EH (cell line): ENCODE data around the gene DCUN1D3.
"Not testable (repeated sequence)": the region's sequence is repeated elsewhere in the genome, so short reads cannot be mapped to it uniquely, and the experiment has no call there.

ENCODE experiments used
- DNase-seq: peaks from one replicate; pipeline ENCODE4 v3.0.0-alpha.2; 2015; ENCODE audit warnings: low read depth

DCUN1D3 gene, protein sequence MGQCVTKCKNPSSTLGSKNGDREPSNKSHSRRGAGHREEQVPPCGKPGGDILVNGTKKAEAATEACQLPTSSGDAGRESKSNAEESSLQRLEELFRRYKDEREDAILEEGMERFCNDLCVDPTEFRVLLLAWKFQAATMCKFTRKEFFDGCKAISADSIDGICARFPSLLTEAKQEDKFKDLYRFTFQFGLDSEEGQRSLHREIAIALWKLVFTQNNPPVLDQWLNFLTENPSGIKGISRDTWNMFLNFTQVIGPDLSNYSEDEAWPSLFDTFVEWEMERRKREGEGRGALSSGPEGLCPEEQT

DNA sequence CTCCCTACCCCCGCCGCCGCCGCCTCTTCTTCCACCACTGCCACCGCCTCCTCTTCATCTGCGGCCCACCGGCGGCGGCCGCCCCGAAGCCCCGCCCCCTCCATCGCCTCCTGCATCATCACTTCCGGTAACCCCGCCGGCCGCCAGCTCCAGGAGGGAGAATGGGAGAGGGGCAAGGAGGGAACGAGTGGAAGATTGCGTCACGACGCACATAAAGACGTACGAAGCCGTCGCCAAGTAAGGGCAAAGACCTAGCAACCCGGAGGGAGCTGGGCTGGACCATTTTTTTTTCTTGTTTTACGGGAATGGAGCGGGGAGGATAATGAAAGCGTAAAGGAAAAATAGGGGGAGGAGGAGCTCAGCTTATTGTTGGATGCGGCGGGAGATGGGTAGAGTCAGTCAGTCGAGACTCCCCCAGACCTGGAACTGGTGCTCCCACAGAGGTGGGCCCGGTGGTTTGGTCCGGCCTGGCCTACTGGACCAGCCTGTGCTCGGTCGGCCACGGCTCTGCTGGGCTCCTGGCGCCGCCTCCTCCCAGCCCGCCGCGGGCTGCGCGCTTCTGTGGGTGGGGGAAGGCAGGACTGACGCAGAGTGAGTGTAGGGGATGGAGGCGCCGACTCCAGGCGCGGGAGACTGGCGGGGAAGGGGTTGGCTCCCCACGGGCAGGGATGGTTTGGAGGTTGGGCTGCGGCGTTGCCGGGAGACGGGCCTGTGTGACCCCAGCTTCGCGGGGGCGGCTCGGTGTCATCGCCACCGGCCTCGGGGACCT is at the start of gene DCUN1D3, which contains the start of gene LYRM1:
TSS of gene DCUN1D3 (minus strand) at position 60 of the 769 bp plus-strand sequence. CDS start 37,820 bp downstream, outside the sequence.
TSS of gene LYRM1 (plus strand) at position 473 of the 769 bp plus-strand sequence. CDS start 14,785 bp downstream, outside the sequence.
- DNase-seq: peak; percentile 100

DNA sequence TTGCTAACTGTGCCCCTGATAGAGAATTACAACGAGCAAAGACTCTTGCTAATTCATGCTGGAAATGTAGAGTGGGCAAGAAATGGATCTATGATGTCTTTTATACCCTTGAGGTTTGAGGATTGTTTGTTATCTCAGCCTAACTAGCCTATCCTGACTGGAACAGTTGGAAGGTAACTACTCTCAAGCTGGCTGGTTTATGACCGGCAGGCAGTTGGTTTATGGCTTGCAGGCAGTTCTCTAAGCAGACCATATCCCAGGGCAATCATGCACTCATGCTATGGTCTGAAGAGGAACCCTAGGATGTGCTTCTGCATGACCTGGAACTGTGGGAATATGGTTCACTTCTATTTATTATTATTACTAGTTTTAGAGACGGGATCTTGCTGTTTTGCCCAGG is 49.5 kb upstream of the DCUN1D3 start:
- DNase-seq: no peak

GRCh38 chr16:20948444-20948843 is 48.3 kb upstream of the DCUN1D3 start:
- no peak for DNase-seq

DNA sequence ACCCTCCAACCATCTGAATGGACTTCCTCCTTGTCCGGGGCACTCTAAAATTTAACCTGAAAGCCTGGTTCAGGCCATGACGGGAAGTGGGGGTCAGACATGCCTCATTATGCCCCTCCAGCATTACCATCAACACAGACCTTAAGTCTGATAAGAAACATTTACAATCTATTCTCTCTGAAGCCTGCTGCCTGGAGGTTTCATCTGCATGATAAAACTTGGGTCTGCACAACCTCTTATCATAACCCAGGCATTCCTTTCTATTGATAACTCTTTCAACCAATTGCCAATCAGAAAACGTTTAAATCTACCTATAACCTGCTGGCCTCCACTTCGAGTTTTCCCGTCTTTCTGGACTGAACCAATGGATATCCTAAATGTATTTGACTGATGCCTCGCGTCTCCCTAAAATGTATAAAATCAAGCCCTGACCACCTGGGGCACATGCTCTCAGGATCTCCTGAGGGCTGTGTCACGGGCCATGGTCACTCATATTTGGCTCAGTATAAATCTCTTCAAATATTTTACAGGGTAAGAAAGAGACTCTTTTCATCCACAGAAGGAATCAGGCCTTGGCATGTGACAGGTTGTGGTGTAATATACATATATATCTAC is 46.0 kb upstream of the DCUN1D3 start:
- DNase-seq: no peak

GRCh38 chr16:20945575-20945875 is 45.4 kb upstream of the DCUN1D3 start:
- not testable (repeated sequence) for DNase-seq

DNA sequence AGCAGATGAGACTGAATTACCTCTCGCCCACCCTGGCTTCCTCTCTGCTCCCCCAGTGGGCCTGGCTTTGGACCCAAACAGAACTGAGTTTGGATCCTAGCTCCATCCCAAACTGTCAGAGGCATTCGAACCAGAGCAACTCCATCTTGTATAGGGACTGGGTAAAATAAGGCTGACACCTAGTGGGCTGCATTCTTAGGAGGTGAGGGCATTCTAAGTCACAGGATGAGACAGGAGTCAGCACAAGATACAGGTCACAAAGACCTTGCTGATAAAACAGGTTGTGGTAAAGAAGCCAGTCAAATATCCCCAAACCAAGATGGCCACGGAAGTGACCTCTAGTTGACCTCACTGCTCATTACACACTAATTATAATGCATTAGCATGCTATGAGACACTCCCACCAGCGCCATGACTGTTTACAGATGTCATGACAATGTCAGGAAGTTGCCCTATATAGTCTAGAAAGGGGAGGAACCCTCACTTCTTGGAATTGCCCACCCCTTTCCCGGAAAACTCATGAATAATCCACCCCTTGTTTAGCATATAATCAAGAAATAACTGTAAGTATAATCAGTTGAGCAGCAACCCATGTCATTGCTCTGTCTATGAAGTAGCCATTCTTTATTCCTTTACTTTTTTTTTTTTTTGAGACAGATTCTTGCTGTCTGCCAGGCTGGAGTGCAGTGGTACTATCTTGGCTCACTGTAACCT is 44.9 kb upstream of the DCUN1D3 start:
- peak; percentile 59 for DNase-seq

GRCh38 chr16:20942256-20942655 is 42.1 kb upstream of the DCUN1D3 start:
- DNase-seq: no peak

GRCh38 chr16:20941636-20941926 is 41.4 kb upstream of the DCUN1D3 start:
- DNase-seq: no peak

DNA sequence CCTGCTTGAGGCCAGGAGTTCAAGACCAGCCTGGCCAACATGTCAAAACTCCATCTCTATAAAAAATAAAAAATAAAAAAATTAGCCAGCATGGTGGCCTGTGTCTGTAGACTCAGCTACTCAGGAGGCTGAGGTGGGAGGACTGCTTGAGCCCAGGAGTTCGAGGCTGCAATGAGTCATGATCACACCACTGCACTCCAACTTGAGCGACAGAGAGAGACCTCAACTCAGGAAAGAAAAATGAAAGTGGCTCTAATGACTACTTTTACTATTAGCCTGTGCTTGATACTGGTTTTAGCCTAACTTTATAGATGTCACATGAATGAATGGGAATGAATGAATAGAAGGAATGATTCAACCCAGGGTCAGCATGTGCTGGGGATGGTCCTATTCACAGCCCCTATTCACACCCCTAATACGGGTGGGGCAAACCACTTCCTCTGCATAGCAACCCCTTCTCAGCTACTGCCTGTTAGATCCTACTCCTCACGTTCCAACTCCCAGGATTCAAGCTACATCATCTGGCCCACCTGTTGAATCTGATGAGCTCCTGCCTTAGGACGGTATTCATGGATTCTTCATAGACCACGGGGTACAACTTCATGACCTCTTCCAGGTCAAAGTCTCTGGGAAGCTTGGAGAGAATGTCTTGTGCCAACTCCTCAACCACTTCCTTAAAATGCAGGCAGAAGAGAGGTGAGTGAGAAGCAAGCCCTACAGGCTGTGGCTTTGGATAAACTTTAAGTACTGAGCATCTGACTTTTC is 40.9 kb upstream of the DCUN1D3 start:
- DNase-seq: no peak

GRCh38 chr16:20939611-20940010 is 39.5 kb upstream of the DCUN1D3 start:
- no peak for DNase-seq

- DNase-seq: peak; percentile 63
Observed at GRCh38 chr16:20938426-20938825, 38.3 kb upstream of the DCUN1D3 start.

- DNase-seq: no peak
Observed at GRCh38 chr16:20937736-20938135, 37.6 kb upstream of the DCUN1D3 start.

- no peak for DNase-seq
Observed at GRCh38 chr16:20933589-20933988, 33.4 kb upstream of the DCUN1D3 start.

GRCh38 chr16:20931066-20931600 is 31.0 kb upstream of the DCUN1D3 start:
- peak; percentile 67 for DNase-seq

DNA sequence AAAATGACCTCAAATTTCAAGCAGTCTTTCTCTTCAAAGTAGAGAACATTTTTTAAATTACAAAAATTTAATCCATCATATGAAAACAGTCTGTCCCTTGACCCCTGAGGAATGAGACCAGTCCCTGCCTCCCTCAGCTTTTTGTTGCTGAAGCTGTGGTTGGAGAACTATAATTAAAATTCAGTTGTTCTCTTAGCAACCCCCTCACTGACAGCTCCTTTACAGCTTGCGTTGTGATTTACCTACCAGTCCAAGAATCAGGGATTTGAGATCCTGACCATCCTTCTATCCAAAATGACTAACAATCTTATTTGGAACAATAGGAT is 30.2 kb upstream of the DCUN1D3 start:
- DNase-seq: no peak

GRCh38 chr16:20929676-20930364 is 29.7 kb upstream of the DCUN1D3 start:
- peak; percentile 64 for DNase-seq

DNA sequence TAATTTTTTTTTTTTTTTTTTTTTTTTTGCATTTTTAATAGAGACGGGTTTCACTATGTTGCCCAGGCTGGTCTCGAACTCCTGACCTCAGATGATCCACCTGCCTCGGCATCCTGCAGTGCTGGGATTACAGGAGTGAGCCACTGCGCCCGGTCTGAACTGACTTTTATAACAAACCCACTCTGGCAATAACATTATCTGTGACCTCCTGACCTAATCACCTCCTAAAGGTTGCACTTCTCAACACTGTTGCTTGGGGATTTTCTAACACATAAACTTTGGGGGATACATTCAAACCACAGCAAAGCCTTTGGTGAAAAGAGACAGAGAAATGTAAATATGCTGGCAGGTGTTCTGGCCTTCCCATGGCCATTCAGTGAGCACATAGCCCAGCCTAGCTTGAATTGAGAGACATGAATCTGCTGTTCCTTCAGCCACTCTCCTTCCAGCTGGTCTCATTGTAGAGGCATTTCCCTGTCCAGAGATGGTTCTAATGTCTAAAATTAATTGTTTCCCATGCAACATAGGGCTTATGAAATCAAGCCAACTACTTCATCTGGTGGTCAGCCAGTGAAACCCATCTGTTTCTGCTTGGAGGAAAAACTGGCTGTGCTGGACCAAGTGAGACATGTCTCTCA is 28.7 kb upstream of the DCUN1D3 start:
- DNase-seq: peak; percentile 56

- DNase-seq: no peak
Observed at GRCh38 chr16:20925751-20926150, 25.6 kb upstream of the DCUN1D3 start.

GRCh38 chr16:20923876-20924275 is 23.7 kb upstream of the DCUN1D3 start:
- no peak for DNase-seq

GRCh38 chr16:20920799-20921198 is 20.6 kb upstream of the DCUN1D3 start:
- DNase-seq: no peak

DNA sequence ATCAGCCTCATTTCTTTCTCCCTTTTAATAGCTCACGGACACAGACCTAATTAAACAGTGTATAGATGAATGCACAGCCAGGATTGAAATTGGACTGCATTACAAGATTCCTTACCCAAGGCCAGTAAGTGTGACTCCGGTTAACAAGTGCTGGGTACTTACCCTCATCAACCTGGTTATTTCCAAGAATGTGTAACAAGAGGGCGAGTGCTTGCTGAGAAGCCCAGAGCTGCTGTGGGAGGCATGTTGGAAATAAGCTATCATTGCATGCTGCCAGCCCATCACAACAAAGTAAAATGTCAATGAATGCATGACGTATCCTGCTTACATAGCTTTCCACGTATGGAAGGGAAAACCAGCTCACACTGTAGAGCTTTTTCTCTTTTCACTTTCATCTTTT is 19.9 kb upstream of the DCUN1D3 start:
- DNase-seq: no peak
